ENCODE results near the gene PLTP.
A peak's percentile ranks its signal among the peaks of the same experiment; 100 is the strongest.
"Not testable (repeated sequence)": the region's sequence is repeated elsewhere in the genome, so short reads cannot be mapped to it uniquely, and the experiment has no call there.

PLTP gene

GRCh38 chr20:45896641-45897161 is 15.3 kb downstream of the PLTP start:
- DNase-seq = no peak

GRCh38 chr20:45894797-45895196 is 17.2 kb downstream of the PLTP start:
- DNase-seq = no peak

- DNase-seq = no peak
Measured at GRCh38 chr20:45893831-45894230, 18.1 kb downstream of the PLTP start.

GRCh38 chr20:45892828-45893500 is 19.0 kb downstream of the PLTP start:
- no peak for DNase-seq

GRCh38 chr20:45892049-45892825 is 19.7 kb downstream of the PLTP start:
- no peak for DNase-seq

GRCh38 chr20:45890985-45891983 is 20.7 kb downstream of the PLTP start, which contains the start of the genes CTSA and NEURL2:
CTSA (plus strand) TSS chr20:45891335; CDS start chr20:45891569, 234 bp downstream.
NEURL2 (minus strand) TSS chr20:45891208; CDS start chr20:45890991, 217 bp downstream.
- peak; percentile 94 for DNase-seq

- DNase-seq = peak; percentile 88
Measured at GRCh38 chr20:45890077-45890984, 21.6 kb downstream of the PLTP start.

- no peak for DNase-seq
Measured at GRCh38 chr20:45888681-45889080, 23.3 kb downstream of the PLTP start.

- no peak for DNase-seq
Measured at GRCh38 chr20:45887346-45887715, 24.6 kb downstream of the PLTP start, which contains the start of gene SPATA25. SPATA25 (minus strand) TSS chr20:45887622; CDS start chr20:45887590, 32 bp downstream.

GRCh38 chr20:45886590-45887345 is 25.2 kb downstream of the PLTP start:
- no peak for DNase-seq

- DNase-seq = no peak
Measured at GRCh38 chr20:45883100-45883469, 28.9 kb downstream of the PLTP start.

- no peak for DNase-seq
Measured at GRCh38 chr20:45882469-45883099, 29.4 kb downstream of the PLTP start.

- DNase-seq = peak; percentile 99
Measured at GRCh38 chr20:45880988-45881788, 30.8 kb downstream of the PLTP start, which contains the start of gene ZSWIM1. ZSWIM1 (plus strand) TSS chr20:45881227; CDS start chr20:45882593, 1,366 bp downstream.

- no peak for DNase-seq
Measured at GRCh38 chr20:45878076-45878761, 33.7 kb downstream of the PLTP start.

GRCh38 chr20:45874576-45874975 is 37.4 kb downstream of the PLTP start:
- DNase-seq = no peak

GRCh38 chr20:45874104-45874481 is 37.9 kb downstream of the PLTP start:
- DNase-seq = not testable (repeated sequence)

GRCh38 chr20:45873409-45874103 is 38.4 kb downstream of the PLTP start:
- no peak for DNase-seq

GRCh38 chr20:45872626-45873025 is 39.3 kb downstream of the PLTP start:
- no peak for DNase-seq
